HCT116 (cell line): ENCODE data around the gene GRM8.

ENCODE experiments used
- EGR1 ChIP-seq: IDR thresholded peaks from 2 replicates; pipeline ENCODE4 v1.6.1; 2012; ENCODE audit warnings: low read depth
- POLR2A ChIP-seq: IDR thresholded peaks from 2 replicates; pipeline ENCODE4 v1.7.0; 2011; ENCODE audit warnings: borderline replicate concordance; ENCODE audit not compliant: insufficient read depth, insufficient read length; ENCODE audit errors: extremely low read depth
- POLR2AphosphoS5 ChIP-seq: IDR thresholded peaks from 2 replicates; pipeline ENCODE4 v1.6.1; 2011; ENCODE audit warnings: mild to moderate bottlenecking, low read depth, low read length, moderate library complexity
- ZBTB33 ChIP-seq: IDR thresholded peaks from 2 replicates; pipeline ENCODE4 v1.6.1; 2011; ENCODE audit warnings: mild to moderate bottlenecking, low read length, moderate library complexity; ENCODE audit not compliant: insufficient replicate concordance; ENCODE audit errors: extremely low read depth
- TF ChIP-seq, protein P1 (sequence below): IDR thresholded peaks from 2 replicates; pipeline ENCODE4 v1.6.1; 2012; ENCODE audit warnings: low read depth
- TF ChIP-seq, protein P2 (sequence below), 3 experiments: fragments of 200-600 bp in 1 of 3; sonication (generic) in 1 of 3; IDR thresholded peaks in 2 of 3; conservative IDR thresholded peaks in 1 of 3; 2 replicates each; pipeline ENCODE4 v1.5.1; 2012 to 2017; ENCODE audit warnings: low read depth in 2 of 3, low read length in 2 of 3, antibody characterized with exemption in 1 of 3, borderline replicate concordance in 1 of 3, control low read depth in 1 of 3, mild to moderate bottlenecking in 1 of 3, mixed read lengths in 1 of 3, mixed run types in 1 of 3, moderate library complexity in 1 of 3; ENCODE audit not compliant: insufficient read depth in 1 of 3

GRCh38 chr7:126690104-126690503 lies 562.6 kb downstream of the GRM8 start:
- TF ChIP-seq ZBTB33 = no peak
- TF ChIP-seq, protein P1, sequence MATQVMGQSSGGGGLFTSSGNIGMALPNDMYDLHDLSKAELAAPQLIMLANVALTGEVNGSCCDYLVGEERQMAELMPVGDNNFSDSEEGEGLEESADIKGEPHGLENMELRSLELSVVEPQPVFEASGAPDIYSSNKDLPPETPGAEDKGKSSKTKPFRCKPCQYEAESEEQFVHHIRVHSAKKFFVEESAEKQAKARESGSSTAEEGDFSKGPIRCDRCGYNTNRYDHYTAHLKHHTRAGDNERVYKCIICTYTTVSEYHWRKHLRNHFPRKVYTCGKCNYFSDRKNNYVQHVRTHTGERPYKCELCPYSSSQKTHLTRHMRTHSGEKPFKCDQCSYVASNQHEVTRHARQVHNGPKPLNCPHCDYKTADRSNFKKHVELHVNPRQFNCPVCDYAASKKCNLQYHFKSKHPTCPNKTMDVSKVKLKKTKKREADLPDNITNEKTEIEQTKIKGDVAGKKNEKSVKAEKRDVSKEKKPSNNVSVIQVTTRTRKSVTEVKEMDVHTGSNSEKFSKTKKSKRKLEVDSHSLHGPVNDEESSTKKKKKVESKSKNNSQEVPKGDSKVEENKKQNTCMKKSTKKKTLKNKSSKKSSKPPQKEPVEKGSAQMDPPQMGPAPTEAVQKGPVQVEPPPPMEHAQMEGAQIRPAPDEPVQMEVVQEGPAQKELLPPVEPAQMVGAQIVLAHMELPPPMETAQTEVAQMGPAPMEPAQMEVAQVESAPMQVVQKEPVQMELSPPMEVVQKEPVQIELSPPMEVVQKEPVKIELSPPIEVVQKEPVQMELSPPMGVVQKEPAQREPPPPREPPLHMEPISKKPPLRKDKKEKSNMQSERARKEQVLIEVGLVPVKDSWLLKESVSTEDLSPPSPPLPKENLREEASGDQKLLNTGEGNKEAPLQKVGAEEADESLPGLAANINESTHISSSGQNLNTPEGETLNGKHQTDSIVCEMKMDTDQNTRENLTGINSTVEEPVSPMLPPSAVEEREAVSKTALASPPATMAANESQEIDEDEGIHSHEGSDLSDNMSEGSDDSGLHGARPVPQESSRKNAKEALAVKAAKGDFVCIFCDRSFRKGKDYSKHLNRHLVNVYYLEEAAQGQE = no peak
- TF ChIP-seq POLR2AphosphoS5 = no peak
- no peak for TF ChIP-seq POLR2A
- TF ChIP-seq, protein P2, sequence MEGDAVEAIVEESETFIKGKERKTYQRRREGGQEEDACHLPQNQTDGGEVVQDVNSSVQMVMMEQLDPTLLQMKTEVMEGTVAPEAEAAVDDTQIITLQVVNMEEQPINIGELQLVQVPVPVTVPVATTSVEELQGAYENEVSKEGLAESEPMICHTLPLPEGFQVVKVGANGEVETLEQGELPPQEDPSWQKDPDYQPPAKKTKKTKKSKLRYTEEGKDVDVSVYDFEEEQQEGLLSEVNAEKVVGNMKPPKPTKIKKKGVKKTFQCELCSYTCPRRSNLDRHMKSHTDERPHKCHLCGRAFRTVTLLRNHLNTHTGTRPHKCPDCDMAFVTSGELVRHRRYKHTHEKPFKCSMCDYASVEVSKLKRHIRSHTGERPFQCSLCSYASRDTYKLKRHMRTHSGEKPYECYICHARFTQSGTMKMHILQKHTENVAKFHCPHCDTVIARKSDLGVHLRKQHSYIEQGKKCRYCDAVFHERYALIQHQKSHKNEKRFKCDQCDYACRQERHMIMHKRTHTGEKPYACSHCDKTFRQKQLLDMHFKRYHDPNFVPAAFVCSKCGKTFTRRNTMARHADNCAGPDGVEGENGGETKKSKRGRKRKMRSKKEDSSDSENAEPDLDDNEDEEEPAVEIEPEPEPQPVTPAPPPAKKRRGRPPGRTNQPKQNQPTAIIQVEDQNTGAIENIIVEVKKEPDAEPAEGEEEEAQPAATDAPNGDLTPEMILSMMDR (IDR thresholded peaks at IDR 0.05 in 2 of 3, conservative IDR thresholded peaks at IDR 0.05 in 1 of 3; ENCODE audit: borderline replicate concordance in 1 of 3, insufficient read depth in 1 of 3, low read depth in 2 of 3, low read length in 2 of 3) = no peak
- TF ChIP-seq EGR1 = no peak
